ENCODE data around the gene SOX1. TPM values are rescaled to one million over a fixed set of nuclear protein-coding genes. Genes with fewer than 3 reads are reported as not detected.
A peak's percentile ranks its signal among the peaks of the same experiment; 100 is the strongest.

SOX1 gene
- total RNA-seq, 6 experiments from 2014 or later, result not detected

DNA sequence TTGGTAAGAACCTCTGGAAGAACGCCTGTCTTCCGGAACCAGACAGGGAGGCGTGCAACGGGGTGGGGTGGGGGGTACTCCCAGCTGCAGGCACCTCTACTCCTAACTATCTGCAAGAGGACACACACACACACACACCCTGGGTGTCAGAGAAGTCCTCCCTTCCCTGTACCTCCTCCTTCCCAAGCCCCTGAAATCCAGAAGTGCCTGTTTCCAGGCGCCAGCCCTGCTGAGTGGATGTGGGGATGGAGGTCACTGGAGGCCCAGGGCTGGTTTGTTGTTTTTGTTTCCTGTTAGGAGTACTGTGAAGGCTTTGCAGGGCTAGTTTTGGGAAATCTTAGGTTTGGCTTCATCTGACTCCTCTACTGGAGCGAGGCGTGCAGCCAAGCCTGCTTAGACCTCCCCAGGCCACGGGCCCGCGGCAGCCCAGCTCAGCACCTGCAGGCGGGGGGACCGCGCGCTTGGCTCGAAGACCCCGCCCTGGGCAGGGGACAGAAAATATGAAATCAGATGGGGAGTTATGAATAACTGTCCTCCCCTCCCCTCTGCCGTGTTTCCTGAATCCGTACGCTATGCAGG lies 36.4 kb downstream of the SOX1 start:
- H3K27ac ChIP-seq, result no peak overlapping the region
- no peaks in the 10 kb centered on the region for H3K9me3 ChIP-seq
- peaks cover 0 to 10% (median 0%) of the 10 kb centered on the region in 4 donors for H3K4me1 ChIP-seq
- 28% methylated on average over 14 of the region's 19 CpGs for WGBS (ENCODE audit: insufficient coverage, low coverage, low lambda C conversion rate, missing lambda C conversion rate)
- DNase-seq (no peak), ATAC-seq (peak in 1 of 4 donors; percentile 19)
- no peaks in the 10 kb centered on the region for H3K36me3 ChIP-seq
- intact Hi-C loops (cut with DNase I), result no loop called here
- no peak overlapping the region for H3K4me3 ChIP-seq
- peaks cover 3 to 38% of the 10 kb centered on the region in 2 donors for H3K27me3 ChIP-seq
- TF ChIP-seq, protein P1, sequence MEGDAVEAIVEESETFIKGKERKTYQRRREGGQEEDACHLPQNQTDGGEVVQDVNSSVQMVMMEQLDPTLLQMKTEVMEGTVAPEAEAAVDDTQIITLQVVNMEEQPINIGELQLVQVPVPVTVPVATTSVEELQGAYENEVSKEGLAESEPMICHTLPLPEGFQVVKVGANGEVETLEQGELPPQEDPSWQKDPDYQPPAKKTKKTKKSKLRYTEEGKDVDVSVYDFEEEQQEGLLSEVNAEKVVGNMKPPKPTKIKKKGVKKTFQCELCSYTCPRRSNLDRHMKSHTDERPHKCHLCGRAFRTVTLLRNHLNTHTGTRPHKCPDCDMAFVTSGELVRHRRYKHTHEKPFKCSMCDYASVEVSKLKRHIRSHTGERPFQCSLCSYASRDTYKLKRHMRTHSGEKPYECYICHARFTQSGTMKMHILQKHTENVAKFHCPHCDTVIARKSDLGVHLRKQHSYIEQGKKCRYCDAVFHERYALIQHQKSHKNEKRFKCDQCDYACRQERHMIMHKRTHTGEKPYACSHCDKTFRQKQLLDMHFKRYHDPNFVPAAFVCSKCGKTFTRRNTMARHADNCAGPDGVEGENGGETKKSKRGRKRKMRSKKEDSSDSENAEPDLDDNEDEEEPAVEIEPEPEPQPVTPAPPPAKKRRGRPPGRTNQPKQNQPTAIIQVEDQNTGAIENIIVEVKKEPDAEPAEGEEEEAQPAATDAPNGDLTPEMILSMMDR (IDR thresholded peaks at IDR 0.05), result no peak
- TF ChIP-seq POLR2A (IDR thresholded peaks at IDR 0.05), result no peak

DNA sequence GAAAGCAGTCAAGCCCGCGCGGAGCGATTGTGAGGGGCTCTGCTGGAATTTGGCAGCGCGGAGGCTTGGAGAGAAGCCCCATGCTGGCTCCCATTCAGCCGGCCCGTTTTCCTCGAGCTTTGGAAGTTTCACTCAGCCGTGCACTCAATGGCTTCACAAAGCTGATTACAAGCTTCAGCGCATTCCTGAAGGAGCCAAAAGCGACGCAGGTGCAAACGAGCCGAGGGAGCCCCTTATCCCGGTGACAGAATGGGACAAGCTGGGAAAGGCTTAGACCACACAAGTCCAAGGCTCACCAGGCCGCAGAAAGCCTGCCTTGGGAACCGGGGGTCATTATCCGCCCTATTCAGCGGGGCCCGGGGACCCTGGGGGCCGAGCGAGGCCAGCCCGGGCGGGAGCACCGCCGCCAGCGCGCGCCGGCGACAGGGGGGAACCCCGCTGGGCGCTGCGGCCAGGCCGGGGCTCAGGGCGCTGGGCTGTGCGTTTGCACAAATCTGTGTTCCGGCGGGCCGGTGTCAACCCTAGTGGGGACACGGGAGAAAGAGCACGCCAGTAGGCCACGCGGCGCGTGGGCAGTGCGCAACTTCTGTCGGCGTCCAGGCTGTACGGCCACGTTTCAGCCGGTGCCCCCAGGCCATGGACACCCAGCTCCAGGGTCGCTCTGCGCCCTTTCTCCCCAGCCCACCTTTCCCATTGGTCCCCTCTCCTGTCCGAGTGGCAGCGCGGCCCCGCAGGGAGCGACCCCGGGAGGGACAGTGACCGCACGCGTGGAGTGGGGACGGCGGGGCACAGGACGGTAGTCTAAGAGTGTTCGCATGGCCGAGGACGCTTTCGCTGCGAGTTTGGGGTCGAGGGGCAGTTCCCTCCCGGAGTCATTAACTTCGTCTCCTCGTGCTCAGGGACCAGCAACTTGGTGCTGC lies 37.3 kb downstream of the SOX1 start:
- Histone ChIP-seq H3K36me3 (no peaks in the 10 kb centered on the region), H3K4me3 (no peak overlapping the region), H3K4me1 (peaks cover 0 to 10% (median 0%) of the 10 kb centered on the region in 4 donors), H3K27me3 (peaks cover 3 to 38% of the 10 kb centered on the region in 2 donors), H3K27ac (no peak overlapping the region), H3K9me3 (no peaks in the 10 kb centered on the region)
- WGBS (ENCODE audit: insufficient coverage, low coverage, low lambda C conversion rate, missing lambda C conversion rate), result 3% methylated on average over 25 of the region's 76 CpGs
- DNase-seq (no peak), ATAC-seq (peak in 2 of 4 donors; percentile 17)
- intact Hi-C loops (cut with DNase I), result no loop called here
- TF ChIP-seq POLR2A (IDR thresholded peaks at IDR 0.05), result no peak
- TF ChIP-seq, protein P1 (IDR thresholded peaks at IDR 0.05), result no peak

DNA sequence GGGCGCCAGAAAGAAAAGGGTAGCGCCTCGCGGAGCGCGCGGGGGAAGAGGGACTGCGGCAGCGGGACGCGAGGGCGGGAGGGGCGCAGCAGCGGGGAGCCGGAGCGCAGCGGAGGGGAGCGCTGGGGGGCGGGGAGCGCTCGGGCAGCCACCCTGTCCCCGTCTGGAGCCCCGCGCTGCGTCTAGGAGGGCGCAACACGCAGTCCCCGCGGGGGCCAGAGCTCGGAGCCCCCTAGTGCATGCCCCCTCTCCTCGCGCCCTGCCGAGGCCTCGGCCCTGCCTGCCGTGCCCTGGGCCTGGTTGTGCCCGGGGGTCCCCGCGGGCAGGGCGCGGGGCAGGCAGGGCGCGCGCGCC lies 37.9 kb downstream of the SOX1 start:
- DNase-seq (no peak), ATAC-seq (no peak)
- intact Hi-C loops (cut with DNase I), result no loop called here
- H3K27ac ChIP-seq, result no peak overlapping the region
- peaks cover 0 to 10% (median 0%) of the 10 kb centered on the region in 4 donors for H3K4me1 ChIP-seq
- no peaks in the 10 kb centered on the region for H3K9me3 ChIP-seq
- WGBS (ENCODE audit: insufficient coverage, low coverage, low lambda C conversion rate, missing lambda C conversion rate), result no CpG with 5 or more reads among the region's 44 CpGs
- H3K4me3 ChIP-seq, result no peak overlapping the region
- TF ChIP-seq, protein P1 (IDR thresholded peaks at IDR 0.05), result no peak
- no peak for TF ChIP-seq POLR2A (IDR thresholded peaks at IDR 0.05)
- peaks cover 3 to 38% of the 10 kb centered on the region in 2 donors for H3K27me3 ChIP-seq
- H3K36me3 ChIP-seq, result no peaks in the 10 kb centered on the region

DNA sequence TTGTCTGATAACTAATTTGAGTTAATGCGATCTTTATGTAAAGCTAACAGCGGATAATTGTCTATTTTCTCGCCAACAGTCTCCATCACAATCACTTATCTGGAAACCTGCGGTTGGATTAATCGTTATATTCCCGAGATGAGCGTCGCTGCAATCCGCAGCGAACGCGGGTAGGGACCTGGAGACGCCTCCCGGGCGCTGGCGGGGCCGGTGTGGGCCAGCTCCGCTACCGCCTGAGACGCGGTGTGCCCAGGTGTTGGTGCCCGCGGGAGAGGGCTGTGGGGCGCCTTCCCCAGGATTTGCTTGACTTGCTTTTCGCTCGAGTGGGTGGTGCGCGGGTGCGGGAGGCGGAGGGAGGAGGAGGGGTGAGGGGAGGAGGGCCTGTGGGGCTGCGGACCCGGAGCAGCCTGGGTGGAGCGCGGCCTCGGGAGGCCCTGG lies 38.3 kb downstream of the SOX1 start:
- Histone ChIP-seq H3K27me3 (peaks cover 3 to 38% of the 10 kb centered on the region in 2 donors), H3K36me3 (no peaks in the 10 kb centered on the region), H3K4me1 (peaks cover 0 to 10% (median 0%) of the 10 kb centered on the region in 4 donors), H3K27ac (no peak overlapping the region), H3K9me3 (no peaks in the 10 kb centered on the region), H3K4me3 (no peak overlapping the region)
- DNase-seq (no peak), ATAC-seq (no peak)
- WGBS (ENCODE audit: insufficient coverage, low coverage, low lambda C conversion rate, missing lambda C conversion rate), result no CpG with 5 or more reads among the region's 35 CpGs
- no peak for TF ChIP-seq POLR2A (IDR thresholded peaks at IDR 0.05)
- TF ChIP-seq, protein P1 (IDR thresholded peaks at IDR 0.05), result no peak
- intact Hi-C loops (cut with DNase I), result no loop called here
